K562 (cell line): ENCODE results near the gene TECPR1. TPM values are rescaled to one million over a fixed set of nuclear protein-coding genes. Genes with fewer than 3 reads are reported as not detected.

ENCODE experiments used
- ATF1 ChIP-seq, 2 experiments: fragments of 450-650 bp in 1 of 2; IDR thresholded peaks; 2 replicates each; pipeline ENCODE4 v1.6.1; 2016; ENCODE audit warnings: missing compliant biosample characterization in 1 of 2, missing genetic modification characterization in 1 of 2
- ELF4 ChIP-seq: fragments of 450-650 bp; formaldehyde crosslinking; IDR thresholded peaks from 2 replicates; pipeline ENCODE4 v1.4.0; 2022; ENCODE audit warnings: missing genetic modification characterization
- GTF2A2 ChIP-seq: IDR thresholded peaks from 2 replicates; pipeline ENCODE4 v1.6.1; 2016; ENCODE audit warnings: mild to moderate bottlenecking, missing genetic modification characterization, missing compliant biosample characterization
- GTF2E2 ChIP-seq: fragments of 200-800 bp; sonication (Bioruptor generic); IDR thresholded peaks from 2 replicates; pipeline ENCODE4 v1.6.1; 2016; ENCODE audit warnings: missing genetic modification characterization, missing compliant biosample characterization
- MTA2 ChIP-seq: fragments of 450-650 bp; IDR thresholded peaks from 2 replicates; pipeline ENCODE4 v1.6.1; 2016; ENCODE audit warnings: low read depth
- NEUROD1 ChIP-seq: fragments of 150-350 bp; IDR thresholded peaks from 2 replicates; pipeline ENCODE4 v1.6.1; 2014; ENCODE audit warnings: borderline replicate concordance, low read length, low read depth; ENCODE audit not compliant: partially characterized antibody
- NUFIP1 ChIP-seq: fragments of 450-650 bp; IDR thresholded peaks from 2 replicates; pipeline ENCODE4 v1.6.1; 2018; ENCODE audit not compliant: partially characterized antibody
- SIN3B ChIP-seq: fragments of 450-650 bp; IDR thresholded peaks from 2 replicates; pipeline ENCODE4 v1.6.1; 2017; ENCODE audit warnings: low read depth, mild to moderate bottlenecking, moderate library complexity
- TSHZ1 ChIP-seq: fragments of 250-450 bp; sonication (Bioruptor Pico); IDR thresholded peaks from 2 replicates; pipeline ENCODE4 v1.4.0; 2020; ENCODE audit warnings: mild to moderate bottlenecking, moderate library complexity
- ZBTB5 ChIP-seq: fragments of 450-650 bp; IDR thresholded peaks from 2 replicates; pipeline ENCODE4 v1.6.1; 2017; ENCODE audit warnings: antibody characterized with exemption
- ZFP36 ChIP-seq: fragments of 150-350 bp; IDR thresholded peaks from 2 replicates; pipeline ENCODE4 v1.6.1; 2018; ENCODE audit warnings: low read length, low read depth; ENCODE audit not compliant: partially characterized antibody
- ZNF274 ChIP-seq: IDR thresholded peaks from 2 replicates; pipeline ENCODE4 v1.6.1; 2011; ENCODE audit warnings: low read depth, mild to moderate bottlenecking, low read length, moderate library complexity, borderline replicate concordance
- polyA plus RNA-seq, 8 experiments: library from polyadenylated mRNA; depleted of rRNA in 4 of 8; stranded (reverse) in 5 of 8; unstranded in 3 of 8; fragments of >200 nt; fragmentation: Nextera tagmentation in 2 of 8; fragmentation: Illumina TruSeq in 1 of 8; extraction: Ambion mirVana in 2 of 8; extraction: Trizol in 1 of 8; gene quantifications; 2 replicates each; pipeline versions ENCODE4 v1.2.1 to v1.2.3, GENCODE V29; 2011 to 2014; ENCODE audit warnings: inconsistent platforms in 1 of 8, missing spikeins in 1 of 8
- total RNA-seq, 7 experiments: library from RNA; depleted of rRNA in 6 of 7; stranded (reverse); fragments of >200 nt in 6 of 7; fragmentation: Illumina TruSeq in 2 of 7; extraction: Trizol in 2 of 7; gene quantifications; 2 replicates each; pipeline versions ENCODE4 v1.2.1 to v1.2.3, GENCODE V29; 2011 to 2021; ENCODE audit warnings: low replicate concordance in 1 of 7
- TF ChIP-seq, protein P1 (sequence below): fragments of 450-650 bp; IDR thresholded peaks from 2 replicates; pipeline ENCODE4 v1.7.1; 2018; ENCODE audit warnings: mild to moderate bottlenecking, low read depth; ENCODE audit not compliant: partially characterized antibody
- TF ChIP-seq, protein P2 (sequence below), 2 experiments: fragments of 450-650 bp in 1 of 2; sonication (generic) in 1 of 2; formaldehyde crosslinking in 1 of 2; IDR thresholded peaks in 1 of 2; conservative IDR thresholded peaks in 1 of 2; 2 replicates each; pipeline versions ENCODE4 v1.6.1 to v1.8.1; 2016 to 2023; ENCODE audit warnings: mild to moderate bottlenecking in 2 of 2, moderate library complexity in 2 of 2, inconsistent platforms in 1 of 2, missing genetic modification reagents in 1 of 2

The TECPR1 gene
- total and polyA plus RNA-seq, 9 of the 15 experiments (the other 6 are each of a cell fraction or from before 2014, with no cell fraction given): 0.17 to 15.0 (median 2.2) TPM

DNA sequence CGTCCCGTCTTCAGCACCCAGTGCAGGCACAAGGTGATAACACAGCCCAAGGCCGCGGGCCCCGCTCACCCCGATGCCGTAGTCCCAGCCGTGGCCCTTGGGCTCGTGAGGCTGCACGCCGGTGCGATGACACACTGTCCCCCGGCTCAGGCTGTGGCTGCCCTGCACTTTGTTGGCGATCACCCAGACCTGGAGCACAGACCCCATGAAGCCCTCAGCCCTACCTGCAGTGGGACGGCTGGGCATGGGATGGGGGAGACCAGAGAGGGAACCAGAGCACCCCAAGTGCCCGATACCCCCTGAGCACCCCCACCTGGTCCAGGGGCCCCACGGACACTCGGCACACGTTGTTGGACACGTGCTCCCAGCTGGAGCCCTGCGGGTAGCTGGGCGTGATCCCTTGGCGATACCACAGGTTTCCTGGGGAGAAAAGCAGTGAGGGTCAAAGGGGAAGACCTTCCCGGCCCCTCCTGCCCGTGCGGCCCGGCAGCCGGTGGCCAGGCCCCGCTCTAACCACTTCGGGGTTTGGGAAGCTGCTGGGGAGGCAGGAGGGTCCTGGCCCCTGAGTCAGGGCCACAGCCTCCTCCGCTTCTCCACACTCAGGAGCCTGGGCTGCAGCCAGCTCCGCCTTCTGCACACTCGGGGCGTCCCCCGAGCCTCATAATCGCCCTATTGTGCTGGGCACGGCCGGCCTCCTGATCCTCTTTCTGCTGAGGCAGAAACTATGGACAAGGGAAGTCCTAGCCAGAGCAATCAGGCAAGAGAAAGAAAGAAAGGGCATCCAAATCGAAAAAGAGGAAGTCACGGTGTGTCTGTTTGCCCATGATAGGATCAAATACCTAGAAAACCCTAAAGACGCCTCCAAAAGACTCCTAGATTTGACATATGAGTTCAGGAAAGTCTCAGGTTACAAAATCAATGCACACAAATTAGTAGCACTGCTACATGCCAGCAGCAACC lies 34.1 kb downstream of the TECPR1 start (continued):
- TF ChIP-seq, protein P1, sequence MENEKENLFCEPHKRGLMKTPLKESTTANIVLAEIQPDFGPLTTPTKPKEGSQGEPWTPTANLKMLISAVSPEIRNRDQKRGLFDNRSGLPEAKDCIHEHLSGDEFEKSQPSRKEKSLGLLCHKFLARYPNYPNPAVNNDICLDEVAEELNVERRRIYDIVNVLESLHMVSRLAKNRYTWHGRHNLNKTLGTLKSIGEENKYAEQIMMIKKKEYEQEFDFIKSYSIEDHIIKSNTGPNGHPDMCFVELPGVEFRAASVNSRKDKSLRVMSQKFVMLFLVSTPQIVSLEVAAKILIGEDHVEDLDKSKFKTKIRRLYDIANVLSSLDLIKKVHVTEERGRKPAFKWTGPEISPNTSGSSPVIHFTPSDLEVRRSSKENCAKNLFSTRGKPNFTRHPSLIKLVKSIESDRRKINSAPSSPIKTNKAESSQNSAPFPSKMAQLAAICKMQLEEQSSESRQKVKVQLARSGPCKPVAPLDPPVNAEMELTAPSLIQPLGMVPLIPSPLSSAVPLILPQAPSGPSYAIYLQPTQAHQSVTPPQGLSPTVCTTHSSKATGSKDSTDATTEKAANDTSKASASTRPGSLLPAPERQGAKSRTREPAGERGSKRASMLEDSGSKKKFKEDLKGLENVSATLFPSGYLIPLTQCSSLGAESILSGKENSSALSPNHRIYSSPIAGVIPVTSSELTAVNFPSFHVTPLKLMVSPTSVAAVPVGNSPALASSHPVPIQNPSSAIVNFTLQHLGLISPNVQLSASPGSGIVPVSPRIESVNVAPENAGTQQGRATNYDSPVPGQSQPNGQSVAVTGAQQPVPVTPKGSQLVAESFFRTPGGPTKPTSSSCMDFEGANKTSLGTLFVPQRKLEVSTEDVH: no peak
- TF ChIP-seq TSHZ1 (CRISPR knock-in tag) (no peak), ZNF274 (no peak), ZBTB5 (no peak), ATF1 (CRISPR knock-in tag; IDR thresholded peaks at IDR 0.05) (no peak), ATF1 (tag; IDR thresholded peaks at IDR 0.05) (no peak), MTA2 (peak; percentile 88), NUFIP1 (no peak), NEUROD1 (no peak), SIN3B (no peak), ZFP36 (peak; percentile 21), GTF2A2 (tag) (no peak), GTF2E2 (no peak), ELF4 (CRISPR knock-in tag) (peak; percentile 59; the same call in 1 of the 2 replicates)
- TF ChIP-seq, protein P2, sequence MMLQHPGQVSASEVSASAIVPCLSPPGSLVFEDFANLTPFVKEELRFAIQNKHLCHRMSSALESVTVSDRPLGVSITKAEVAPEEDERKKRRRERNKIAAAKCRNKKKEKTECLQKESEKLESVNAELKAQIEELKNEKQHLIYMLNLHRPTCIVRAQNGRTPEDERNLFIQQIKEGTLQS (IDR thresholded peaks at IDR 0.05): peak; percentile 47; the same call in 1 of the 2 replicates
- TF ChIP-seq, protein P2 (CRISPR knock-in tag; conservative IDR thresholded peaks at IDR 0.05): no peak
